GM18951 (cell line): ENCODE data around the gene TPO.
"Not testable (repeated sequence)": the region's sequence is repeated elsewhere in the genome, so short reads cannot be mapped to it uniquely, and the experiment has no call there.

Source experiments
- POLR2A ChIP-seq: IDR thresholded peaks from 4 replicates; pipeline ENCODE4 v1.6.1; 2011; ENCODE audit warnings: mild to moderate bottlenecking; ENCODE audit not compliant: insufficient read length, insufficient read depth; ENCODE audit errors: extremely low read depth
- in situ Hi-C: fragments of 300-500 bp; cut with MboI; formaldehyde crosslinking; loops from one replicate; pipeline ENCODE4 v1.12.0; 2022; ENCODE audit warnings: low sequenced_read_pairs, mixed read lengths, inconsistent platforms; ENCODE audit not compliant: unreplicated experiment

TPO gene

DNA sequence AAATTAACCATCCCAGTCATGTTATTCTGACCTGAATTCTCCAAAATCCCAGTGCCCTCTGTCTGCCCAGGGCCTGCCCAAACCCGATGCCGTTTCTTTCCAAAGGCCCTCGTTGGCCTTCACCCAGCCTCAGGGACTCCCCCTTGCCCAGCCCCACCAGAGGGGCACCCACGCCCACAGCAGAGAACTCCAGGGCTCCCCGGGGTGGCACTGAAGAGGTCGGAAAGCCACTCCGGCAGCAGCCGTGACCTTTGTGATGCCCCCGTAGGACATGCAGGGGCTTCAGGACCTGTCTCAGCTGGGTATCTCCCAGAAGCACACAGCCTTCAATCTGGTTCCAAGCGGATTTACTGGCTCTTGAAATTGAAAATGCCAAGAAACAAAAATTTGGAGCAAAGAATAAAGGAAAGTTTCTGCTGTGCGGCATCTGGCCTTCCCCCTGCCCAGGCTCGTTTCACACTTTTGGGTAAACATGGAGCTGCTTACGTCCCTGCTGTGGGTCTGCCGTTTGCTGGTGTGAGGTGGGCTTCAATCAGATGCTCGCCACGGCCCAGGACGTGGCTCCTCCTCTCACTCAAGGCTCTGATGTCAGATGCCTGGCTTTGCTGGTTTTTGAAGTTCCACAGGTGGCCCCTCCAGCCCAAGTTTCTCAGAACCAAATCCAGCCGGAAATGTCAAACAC lies 101.3 kb downstream of the TPO start:
- in situ Hi-C loops: no loop called here
- TF ChIP-seq POLR2A: no peak

- in situ Hi-C loops: no loop called here
- TF ChIP-seq POLR2A: no peak
Observed at GRCh38 chr2:1515073-1515430, 101.8 kb downstream of the TPO start.

DNA sequence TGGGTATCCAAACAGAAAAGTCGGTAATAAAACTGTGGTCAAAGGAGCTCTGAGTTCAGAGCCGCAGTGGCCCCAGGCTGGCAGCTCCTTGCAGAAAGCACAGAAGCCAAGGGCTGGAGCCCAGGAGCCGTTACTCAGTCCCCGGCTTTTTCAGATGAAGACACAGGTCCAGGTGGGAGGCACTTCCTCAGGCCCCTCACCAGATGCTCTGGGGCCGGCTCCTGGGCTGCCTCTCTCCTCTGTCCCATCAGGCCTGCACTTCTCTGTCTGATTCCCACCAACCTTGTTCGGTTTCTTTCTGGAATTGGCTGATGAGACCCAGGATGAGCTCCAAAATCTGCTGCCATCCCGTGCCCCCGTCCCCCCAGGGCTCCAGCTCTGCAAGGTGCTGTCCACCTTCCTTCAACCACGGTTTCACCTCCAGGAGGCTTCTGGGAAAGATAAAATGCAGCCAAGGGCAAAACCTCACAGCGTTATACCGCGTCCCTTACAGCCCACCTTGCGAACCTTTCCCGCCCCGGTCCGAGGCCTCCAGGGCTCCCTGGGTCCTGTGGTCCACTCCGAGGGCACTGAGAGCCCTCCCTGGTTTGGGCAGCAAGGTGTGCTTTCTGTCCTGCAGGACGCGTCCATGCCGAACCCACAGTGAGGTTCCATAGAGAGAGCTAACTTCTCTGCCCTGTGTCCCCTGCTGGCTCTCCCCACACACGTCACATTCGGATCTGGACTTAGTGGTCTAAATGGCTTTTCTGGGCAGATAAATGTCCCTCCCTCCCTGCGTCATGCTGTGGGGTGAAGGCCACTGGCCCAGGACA lies 102.9 kb downstream of the TPO start:
- no peak for TF ChIP-seq POLR2A
- in situ Hi-C loops: no loop called here

- TF ChIP-seq POLR2A: no peak
- in situ Hi-C loops: no loop called here
Observed at GRCh38 chr2:1516798-1517060, 103.5 kb downstream of the TPO start.

GRCh38 chr2:1517291-1517690 lies 104.0 kb downstream of the TPO start:
- in situ Hi-C loops: not testable (repeated sequence)

GRCh38 chr2:1517786-1518185 lies 104.5 kb downstream of the TPO start:
- in situ Hi-C loops: no loop called here
- TF ChIP-seq POLR2A: no peak

- TF ChIP-seq POLR2A: no peak
- in situ Hi-C loops: no loop called here
Observed at GRCh38 chr2:1518331-1518803, 105.1 kb downstream of the TPO start.

GRCh38 chr2:1518867-1519530 lies 105.7 kb downstream of the TPO start:
- in situ Hi-C loops: no loop called here
- no peak for TF ChIP-seq POLR2A

- in situ Hi-C loops: no loop called here
- no peak for TF ChIP-seq POLR2A
Observed at GRCh38 chr2:1521191-1521877, 108.1 kb downstream of the TPO start.

DNA sequence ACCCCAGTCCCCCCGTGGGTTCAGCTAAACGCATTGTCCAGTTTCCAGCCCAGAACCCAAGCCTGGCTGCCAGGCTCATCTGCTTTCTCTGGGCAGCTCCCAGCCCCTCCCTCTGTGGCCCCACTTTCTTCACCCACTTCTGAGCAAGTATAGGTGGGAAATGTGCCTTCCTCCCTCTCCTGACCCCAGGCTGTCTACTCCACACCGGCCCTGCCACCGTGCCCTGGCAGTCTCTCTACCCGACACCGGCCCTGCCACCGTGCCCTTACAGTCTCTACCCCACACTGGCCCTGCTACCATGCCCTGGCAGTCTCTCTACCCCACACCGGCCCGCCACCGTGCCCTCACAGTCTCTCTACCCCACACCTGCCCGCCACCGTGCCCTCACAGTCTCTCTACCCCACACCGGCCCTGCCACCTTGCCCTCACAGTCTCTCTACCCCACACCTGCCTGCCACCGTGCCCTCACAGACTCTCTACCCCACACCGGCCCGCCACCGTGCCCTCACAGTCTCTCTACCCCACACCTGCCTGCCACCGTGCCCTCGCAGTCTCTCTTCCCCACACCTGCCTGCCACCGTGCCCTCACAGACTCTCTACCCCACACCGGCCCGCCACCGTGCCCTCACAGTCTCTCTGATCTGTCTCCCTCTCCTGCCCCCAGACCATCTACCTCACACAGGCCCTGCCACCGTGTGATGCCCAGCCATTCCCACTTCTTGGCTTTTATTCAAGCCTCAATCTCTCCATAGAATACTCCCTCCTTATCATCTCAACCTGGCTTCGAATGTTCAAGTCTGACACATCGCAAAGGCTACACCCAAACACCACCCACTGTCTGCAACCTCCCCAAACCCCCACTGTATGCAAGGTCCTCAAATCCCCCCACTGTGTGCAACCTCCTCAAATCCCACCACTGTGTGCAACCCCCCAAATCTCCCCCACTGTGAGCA lies 108.9 kb downstream of the TPO start:
- in situ Hi-C loops: no loop called here
- no peak for TF ChIP-seq POLR2A

DNA sequence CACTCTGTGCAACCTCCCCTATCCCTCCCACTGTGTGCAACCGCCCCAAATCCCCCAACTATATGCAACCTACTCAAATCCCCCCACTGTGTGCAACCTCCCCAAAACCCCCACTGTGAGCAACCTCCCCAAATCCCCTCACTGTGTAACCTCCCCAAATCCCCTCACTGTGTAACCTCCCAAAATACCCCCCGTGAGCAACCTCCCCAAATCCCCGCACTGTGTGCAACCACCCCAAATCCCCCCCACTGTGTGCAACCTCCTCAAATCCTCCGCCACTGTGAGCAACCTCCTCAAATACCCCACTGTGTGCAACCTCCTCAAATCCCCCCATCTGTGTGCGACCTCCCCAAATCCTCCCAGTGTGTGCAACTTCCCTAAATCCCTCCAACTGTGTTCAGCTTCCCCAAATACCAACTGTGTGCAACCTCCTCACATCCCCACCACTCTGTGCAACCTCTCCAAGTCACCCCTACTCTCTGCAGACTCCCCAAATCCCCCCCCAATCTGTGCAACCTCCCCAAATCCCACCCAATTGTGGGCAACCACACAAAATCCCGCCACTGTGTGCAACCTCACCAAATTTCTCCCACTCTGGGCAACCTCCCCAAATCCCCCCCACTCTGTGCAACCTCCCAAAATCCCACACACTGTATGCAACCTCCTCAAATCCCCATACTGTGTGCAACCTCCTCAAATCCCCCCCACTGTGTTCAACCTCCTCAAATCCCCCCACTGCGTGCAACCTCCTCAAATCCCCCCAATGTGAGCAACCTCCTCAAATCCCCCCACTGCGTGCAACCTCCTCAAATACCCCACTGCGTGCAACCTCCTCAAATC lies 114.1 kb downstream of the TPO start:
- in situ Hi-C loops: no loop called here
- no peak for TF ChIP-seq POLR2A

GRCh38 chr2:1528273-1529064 lies 115.2 kb downstream of the TPO start:
- in situ Hi-C loops: no loop called here
- TF ChIP-seq POLR2A: no peak
